ENCODE results near the gene CEP131. TPM values are rescaled to one million over a fixed set of nuclear protein-coding genes. Genes with fewer than 3 reads are reported as not detected.

CEP131 gene
- total and polyA plus RNA-seq, 2 of the 8 experiments (the other 6 are each of a cell fraction or from before 2014, with no cell fraction given) = 5.9 to 23.2 TPM

DNA sequence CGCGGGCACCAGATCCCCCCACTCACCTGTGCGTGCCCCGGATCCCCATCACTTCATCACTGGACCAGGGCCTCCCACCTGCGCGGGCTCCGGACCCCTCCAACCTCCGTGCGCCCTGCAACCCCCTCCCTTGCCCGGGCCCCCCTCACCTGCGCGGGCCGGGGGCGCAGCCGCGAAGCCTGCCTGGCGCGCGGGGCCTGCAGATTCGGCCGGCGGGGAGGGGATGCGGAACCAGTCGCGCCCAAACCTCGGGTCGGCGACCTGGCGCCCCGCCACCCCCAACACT lies 202 bp downstream of the CEP131 start:
- H3K14ac ChIP-seq (ENCODE audit: insufficient read length) = no peak overlapping the region
- CTCF ChIA-PET (ENCODE audit: partially characterized antibody) = interaction anchor here (1.0 to 1.2 kb wide), 2 partner anchors 22 to 30 kb away, joined by 3 to 5 read pairs; no protein-coding TSS in a partner anchor
- FAIRE-seq (no peak), DNase-seq (ENCODE audit: low read depth in 1 of 2, low spot score in 2 of 2) (no peak)
- H2BK5ac ChIP-seq (ENCODE audit: low read depth, low read length) = no peak overlapping the region
- peaks cover 0 to 15% of the 10 kb centered on the region in 2 experiments; a peak in 1 of 4 replicates for H3K79me2 ChIP-seq (ENCODE audit: control insufficient read depth in 1 of 2, insufficient read depth in 2 of 2, low read length in 2 of 2)
- H3K27ac ChIP-seq (ENCODE audit: low read depth, low read length) = no peak overlapping the region
- peak; percentile 48 for TF ChIP-seq KDM4A (IDR thresholded peaks at IDR 0.05; ENCODE audit: low read depth, low read length, severe bottlenecking)
- TF ChIP-seq PHF8 (conservative IDR thresholded peaks at IDR 0.05; ENCODE audit: low read depth, low read length) = peak; percentile 37; the same call in 1 of the 2 replicates
- TF ChIP-seq, protein P1, sequence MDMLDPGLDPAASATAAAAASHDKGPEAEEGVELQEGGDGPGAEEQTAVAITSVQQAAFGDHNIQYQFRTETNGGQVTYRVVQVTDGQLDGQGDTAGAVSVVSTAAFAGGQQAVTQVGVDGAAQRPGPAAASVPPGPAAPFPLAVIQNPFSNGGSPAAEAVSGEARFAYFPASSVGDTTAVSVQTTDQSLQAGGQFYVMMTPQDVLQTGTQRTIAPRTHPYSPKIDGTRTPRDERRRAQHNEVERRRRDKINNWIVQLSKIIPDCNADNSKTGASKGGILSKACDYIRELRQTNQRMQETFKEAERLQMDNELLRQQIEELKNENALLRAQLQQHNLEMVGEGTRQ (IDR thresholded peaks at IDR 0.05; ENCODE audit: low read length) = no peak
- 0 out of 4 replicates have a peak, but pooled peaks of 1 of the 2 experiments have one; percentile 22 for TF ChIP-seq SIN3A (conservative IDR thresholded peaks at IDR 0.05 in 1 of 2, IDR thresholded peaks at IDR 0.05 in 1 of 2; ENCODE audit: low read depth in 1 of 2, low read length in 2 of 2)
- peak overlapping the region; percentile 62; the same call in 1 of the 2 replicates for H4K8ac ChIP-seq (ENCODE audit: extremely low read depth, insufficient read depth, low read length)
- peak overlapping the region in 3 of 4 experiments; percentile 34 to 58 (median 44); a peak in 5 of 7 replicates for H3K9ac ChIP-seq (replicated peaks in 1 of 4; ENCODE audit: extremely low read depth in 1 of 4, low read depth in 3 of 4, low read length in 3 of 4)
- H3K4me3 ChIP-seq (ENCODE audit: extremely low read depth in 1 of 4, insufficient read depth in 2 of 4, low read depth in 3 of 4, low read length in 4 of 4) = peak overlapping the region; percentile 74 to 98 (median 76)
- H3K4ac ChIP-seq (replicated peaks; ENCODE audit: insufficient read length, low read depth, low read length) = no peak overlapping the region
- no peak overlapping the region for H3K18ac ChIP-seq (ENCODE audit: extremely low read depth, low read length)
- no peak overlapping the region for H2AK5ac ChIP-seq (ENCODE audit: low read depth, low read length)
- H3K23ac ChIP-seq (ENCODE audit: insufficient read length) = no peak overlapping the region
- H4K91ac ChIP-seq (replicated peaks; ENCODE audit: insufficient read length, low read length) = no peak overlapping the region
- peak overlapping the region; percentile 87 to 90 for H3K4me2 ChIP-seq (ENCODE audit: insufficient read depth in 1 of 2, low read depth in 2 of 2, low read length in 2 of 2)
- H2AFZ ChIP-seq (ENCODE audit: low read length) = no peak overlapping the region
- no peak overlapping the region for H2BK15ac ChIP-seq (ENCODE audit: low read length)
- H3K56ac ChIP-seq (replicated peaks; ENCODE audit: insufficient read length, low read depth, low read length) = no peak overlapping the region
- H3K23me2 ChIP-seq (ENCODE audit: low read depth, low read length) = peaks cover 12% of the 10 kb centered on the region; the same call in 1 of the 2 replicates
- no peak overlapping the region for H2BK20ac ChIP-seq (ENCODE audit: low read length)
- H3K79me1 ChIP-seq (ENCODE audit: low read depth, low read length) = peaks cover 17% of the 10 kb centered on the region
- 0% methylated on average over 7 of the region's 30 CpGs; no CpG with 5 or more reads in 1 of the 2 experiments for WGBS, 2 experiments (ENCODE audit: extremely low coverage in 1 of 2, insufficient coverage in 1 of 2, insufficient read length in 1 of 2, insufficient replicate concordance in 2 of 2, low coverage in 1 of 2, low lambda C conversion rate in 2 of 2, missing lambda C conversion rate in 1 of 2)
- no peak overlapping the region for H2BK12ac ChIP-seq (ENCODE audit: low read depth, low read length)
- no peak overlapping the region for H4K5ac ChIP-seq (ENCODE audit: insufficient read length, low read depth, low read length)
- H3K27me3 ChIP-seq (replicated peaks in 1 of 4; ENCODE audit: control insufficient read depth in 3 of 4, extremely low read depth in 1 of 4, insufficient read depth in 3 of 4, low read length in 3 of 4) = peaks cover 0 to 2% (median 0%) of the 10 kb centered on the region in 4 experiments; a peak in 2 of 7 replicates
- peaks cover 0 to 5% (median 0%) of the 10 kb centered on the region in 4 experiments; a peak in 1 of 8 replicates for H3K36me3 ChIP-seq (ENCODE audit: control insufficient read depth in 2 of 4, insufficient read depth in 4 of 4, low read length in 3 of 4)
- POLR2A ChIA-PET (ENCODE audit: partially characterized antibody) = interaction anchor here (0.7 to 1.2 kb wide), 7 partner anchors 14 to 81 kb away, joined by 3 to 6 read pairs (median 3); partner anchors contain the start of genes NDUFAF8 and TEPSIN
- H2BK120ac ChIP-seq (replicated peaks; ENCODE audit: low read depth, low read length) = no peak overlapping the region
- no peaks in the 10 kb centered on the region for H3K9me3 ChIP-seq (ENCODE audit: insufficient read depth in 2 of 2, low read depth in 1 of 2, low read length in 1 of 2)
- H3K4me1 ChIP-seq (replicated peaks in 1 of 4; ENCODE audit: control insufficient read depth in 3 of 4, insufficient read depth in 4 of 4, low read length in 3 of 4) = peaks cover 0 to 12% (median 9%) of the 10 kb centered on the region in 4 experiments; a peak in 5 of 7 replicates
- peaks cover 4 to 10% of the 10 kb centered on the region in 2 experiments for H4K20me1 ChIP-seq (replicated peaks in 1 of 2; ENCODE audit: control insufficient read depth in 1 of 2, insufficient read depth in 2 of 2, low read length in 2 of 2)

All from H1 (cell line).